MM.1S (cell line): ENCODE results near the gene ZDHHC8.

Experiments used
- CTCF ChIP-seq: fragments of 300-600 bp; sonication (generic); IDR thresholded peaks from 2 replicates; pipeline ENCODE4 v1.5.1; 2016; ENCODE audit warnings: antibody characterized with exemption, low read length, mixed read lengths
- EZH2 ChIP-seq: fragments of 300-600 bp; sonication (generic); optimal IDR thresholded peaks from 2 replicates; pipeline ENCODE3; 2017; ENCODE audit warnings: low read depth, mild to moderate bottlenecking, antibody characterized with exemption, low read length, mixed read lengths

DNA sequence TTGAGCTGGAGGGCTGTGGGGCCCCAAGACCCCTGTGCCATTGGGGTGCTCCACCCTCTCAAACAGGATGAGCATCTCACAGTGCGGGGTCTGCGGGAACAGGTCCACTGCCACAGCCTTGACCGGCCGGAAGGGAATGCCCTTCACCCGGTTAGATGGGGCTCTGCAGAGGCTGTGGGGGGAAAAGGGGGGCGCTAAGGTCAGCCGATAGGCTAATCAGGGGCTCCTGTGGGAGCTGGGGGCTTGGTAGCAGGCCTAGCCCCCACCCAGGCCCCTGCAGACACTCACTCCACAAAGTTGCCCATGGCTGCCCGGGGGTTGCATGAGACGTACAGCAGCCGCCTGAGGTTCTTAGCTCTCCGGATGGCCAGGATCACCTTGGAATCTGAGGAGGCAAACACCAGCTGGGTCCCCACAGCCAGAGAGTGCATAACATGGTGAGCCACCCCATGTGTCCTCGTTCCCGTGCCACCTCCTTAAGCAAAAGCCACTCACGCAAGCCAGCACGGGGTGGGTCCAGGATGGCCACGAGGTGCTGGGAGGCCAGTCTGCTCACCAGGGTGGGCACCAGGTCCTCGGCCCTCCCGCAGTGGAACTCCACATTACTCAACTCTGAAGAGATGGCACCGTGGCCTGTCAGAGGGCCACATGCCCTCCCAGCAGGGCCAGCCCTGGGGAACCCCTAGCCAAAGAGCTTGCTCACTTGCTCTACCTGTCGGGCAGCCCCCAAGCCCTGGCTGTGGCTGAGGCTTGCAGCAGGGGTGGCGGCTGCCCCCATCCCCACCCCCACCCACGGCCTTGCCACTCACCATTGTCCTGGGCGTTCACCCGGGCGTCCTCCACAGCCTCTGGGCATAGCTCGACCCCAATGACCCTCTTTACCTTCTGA, 18.7 kb upstream of the ZDHHC8 start:
- TF ChIP-seq CTCF (no peak), EZH2 (no peak)
